Hematopoietic multipotent progenitor cell treated with erythropoietin and hydrocortisone succinate and interleukin-3 and kit ligand, for 6 days (in vitro differentiated cells): ENCODE data around the gene NPHP3.
"Not testable (repeated sequence)": the region's sequence is repeated elsewhere in the genome, so short reads cannot be mapped to it uniquely, and the experiment has no call there.

Experiments
- DNase-seq: peaks from one replicate; pipeline ENCODE4 v3.0.0-alpha.2; 2015

NPHP3 gene, protein sequence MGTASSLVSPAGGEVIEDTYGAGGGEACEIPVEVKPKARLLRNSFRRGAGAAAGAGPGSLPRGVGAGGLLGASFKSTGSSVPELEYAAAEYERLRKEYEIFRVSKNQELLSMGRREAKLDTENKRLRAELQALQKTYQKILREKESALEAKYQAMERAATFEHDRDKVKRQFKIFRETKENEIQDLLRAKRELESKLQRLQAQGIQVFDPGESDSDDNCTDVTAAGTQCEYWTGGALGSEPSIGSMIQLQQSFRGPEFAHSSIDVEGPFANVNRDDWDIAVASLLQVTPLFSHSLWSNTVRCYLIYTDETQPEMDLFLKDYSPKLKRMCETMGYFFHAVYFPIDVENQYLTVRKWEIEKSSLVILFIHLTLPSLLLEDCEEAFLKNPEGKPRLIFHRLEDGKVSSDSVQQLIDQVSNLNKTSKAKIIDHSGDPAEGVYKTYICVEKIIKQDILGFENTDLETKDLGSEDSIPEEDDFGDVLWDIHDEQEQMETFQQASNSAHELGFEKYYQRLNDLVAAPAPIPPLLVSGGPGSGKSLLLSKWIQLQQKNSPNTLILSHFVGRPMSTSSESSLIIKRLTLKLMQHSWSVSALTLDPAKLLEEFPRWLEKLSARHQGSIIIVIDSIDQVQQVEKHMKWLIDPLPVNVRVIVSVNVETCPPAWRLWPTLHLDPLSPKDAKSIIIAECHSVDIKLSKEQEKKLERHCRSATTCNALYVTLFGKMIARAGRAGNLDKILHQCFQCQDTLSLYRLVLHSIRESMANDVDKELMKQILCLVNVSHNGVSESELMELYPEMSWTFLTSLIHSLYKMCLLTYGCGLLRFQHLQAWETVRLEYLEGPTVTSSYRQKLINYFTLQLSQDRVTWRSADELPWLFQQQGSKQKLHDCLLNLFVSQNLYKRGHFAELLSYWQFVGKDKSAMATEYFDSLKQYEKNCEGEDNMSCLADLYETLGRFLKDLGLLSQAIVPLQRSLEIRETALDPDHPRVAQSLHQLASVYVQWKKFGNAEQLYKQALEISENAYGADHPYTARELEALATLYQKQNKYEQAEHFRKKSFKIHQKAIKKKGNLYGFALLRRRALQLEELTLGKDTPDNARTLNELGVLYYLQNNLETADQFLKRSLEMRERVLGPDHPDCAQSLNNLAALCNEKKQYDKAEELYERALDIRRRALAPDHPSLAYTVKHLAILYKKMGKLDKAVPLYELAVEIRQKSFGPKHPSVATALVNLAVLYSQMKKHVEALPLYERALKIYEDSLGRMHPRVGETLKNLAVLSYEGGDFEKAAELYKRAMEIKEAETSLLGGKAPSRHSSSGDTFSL (N-terminal part only)

GRCh38 chr3:132722165-132723023, at the start of gene NPHP3:
NPHP3 (minus strand) TSS chr3:132722409; CDS start chr3:132722355, 54 bp downstream.
- DNase-seq = peak; percentile 97

DNA sequence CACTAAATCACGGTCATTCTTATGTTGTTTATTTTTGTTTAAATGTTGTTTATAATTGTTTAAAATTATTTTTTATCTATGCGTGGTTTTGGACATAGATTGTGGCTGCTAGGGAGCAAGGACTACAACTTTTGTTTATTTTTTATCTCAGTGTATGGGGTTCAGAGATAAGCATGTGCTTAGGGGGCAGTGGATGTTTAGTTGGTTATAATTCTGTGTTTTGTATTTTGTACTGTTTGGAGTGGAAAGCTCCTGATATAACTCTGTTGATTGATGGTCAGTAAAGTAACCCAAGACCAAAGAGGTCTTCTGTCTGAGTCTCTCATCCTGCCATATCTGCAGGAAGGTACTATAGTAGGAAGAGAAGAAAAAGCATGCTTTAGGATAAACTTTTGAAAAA, 36.5 kb upstream of the NPHP3 start:
- DNase-seq = peak; percentile 11

DNA sequence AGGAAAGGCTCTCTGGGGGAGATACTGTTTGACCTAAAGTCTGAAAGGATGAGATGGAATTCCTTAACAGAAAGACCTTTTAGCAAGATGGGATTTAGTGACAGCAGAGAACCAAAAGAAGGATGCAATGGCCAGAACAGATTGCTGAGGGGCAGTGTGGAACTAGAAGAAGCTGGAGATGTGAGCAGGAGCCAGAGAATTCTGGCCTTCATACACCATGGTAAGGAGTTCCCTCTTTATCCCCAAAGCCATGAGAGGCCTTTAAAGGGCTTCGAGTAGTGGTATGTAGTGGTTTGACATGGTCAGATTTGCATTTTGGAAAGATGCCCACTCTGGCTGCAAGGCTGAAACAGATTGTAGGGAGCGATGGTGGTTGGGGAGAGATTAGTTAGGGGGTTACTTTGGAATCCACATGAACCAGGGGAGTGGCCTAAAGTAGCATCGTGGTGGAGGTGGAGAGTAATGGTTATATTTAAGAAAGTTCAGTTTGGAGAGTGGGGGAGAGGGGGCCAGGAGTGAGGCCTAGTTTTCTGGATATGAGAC, 34.0 kb upstream of the NPHP3 start:
- peak; percentile 5 for DNase-seq

- DNase-seq = peak; percentile 19
Measured at GRCh38 chr3:132753946-132754345, 31.7 kb upstream of the NPHP3 start.

DNA sequence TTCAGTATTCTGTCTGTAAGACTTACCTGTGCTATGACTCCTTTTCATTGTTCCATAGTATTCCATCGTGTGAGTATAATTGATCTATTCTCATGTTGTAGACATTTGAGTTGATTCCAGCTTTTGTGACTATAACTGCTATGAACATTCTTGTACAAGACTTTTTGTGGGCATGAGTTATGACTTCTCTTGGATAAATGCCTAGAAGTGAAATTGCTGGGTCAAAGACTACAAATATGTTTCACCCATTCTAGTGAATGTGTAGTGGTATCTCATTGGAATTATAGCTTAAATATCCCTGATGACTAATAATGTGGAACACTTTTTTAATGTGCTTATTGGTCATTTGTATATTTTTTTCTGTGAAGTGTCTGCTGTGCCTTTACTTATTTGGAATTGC, 27.6 kb upstream of the NPHP3 start:
- DNase-seq = no peak

GRCh38 chr3:132746720-132747119, 24.5 kb upstream of the NPHP3 start:
- not testable (repeated sequence) for DNase-seq

GRCh38 chr3:132738314-132738713, 16.1 kb upstream of the NPHP3 start:
- no peak for DNase-seq

GRCh38 chr3:132735589-132735988, 13.4 kb upstream of the NPHP3 start:
- no peak for DNase-seq

- peak; percentile 67 for DNase-seq
Measured at GRCh38 chr3:132730891-132731580, 8.8 kb upstream of the NPHP3 start.

GRCh38 chr3:132726341-132726823, 4.2 kb upstream of the NPHP3 start:
- DNase-seq = peak; percentile 78

DNA sequence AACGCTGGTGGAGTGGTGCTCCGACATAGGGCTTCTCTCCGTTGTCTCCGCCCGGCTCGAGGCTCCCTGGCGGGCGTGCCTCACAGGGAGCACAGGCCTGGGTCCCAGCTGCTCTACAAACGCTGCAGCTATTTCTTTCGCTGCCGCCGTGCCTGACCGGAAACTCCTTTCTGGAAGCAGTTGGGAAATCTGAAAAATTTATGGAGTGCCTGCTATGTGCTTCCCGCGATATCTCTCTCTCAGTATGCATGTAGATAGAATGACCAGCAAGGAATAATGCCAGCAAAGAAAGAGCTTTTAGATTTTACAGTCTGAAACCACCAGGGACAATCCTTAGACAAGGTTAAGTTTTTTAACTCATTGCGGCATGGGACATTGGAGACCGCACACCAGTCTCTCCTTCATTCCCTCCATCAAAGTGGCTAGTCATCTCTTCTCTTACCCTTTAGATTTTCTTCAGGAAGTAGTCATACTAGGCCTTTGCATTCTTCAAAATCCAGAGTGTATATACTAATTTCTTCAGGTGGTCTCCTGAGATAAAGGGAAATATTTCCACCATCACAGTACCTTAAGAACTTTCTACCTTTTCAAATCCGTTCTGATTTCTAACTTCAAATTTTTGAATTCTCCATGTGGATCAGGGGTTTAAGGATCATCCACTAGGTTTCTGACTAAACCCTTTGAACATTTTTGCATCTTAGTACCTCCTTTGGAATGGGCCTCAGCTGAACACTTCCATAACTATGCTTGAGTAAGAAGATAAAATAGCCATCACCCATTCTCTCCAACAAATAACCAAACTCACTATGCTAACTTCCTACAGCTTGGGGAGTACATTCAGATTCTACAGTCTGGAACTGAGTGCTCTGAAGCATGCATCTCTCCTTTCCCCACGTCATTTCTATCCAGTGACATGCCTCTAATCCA, 1.1 kb upstream of the NPHP3 start:
- DNase-seq = no peak

DNA sequence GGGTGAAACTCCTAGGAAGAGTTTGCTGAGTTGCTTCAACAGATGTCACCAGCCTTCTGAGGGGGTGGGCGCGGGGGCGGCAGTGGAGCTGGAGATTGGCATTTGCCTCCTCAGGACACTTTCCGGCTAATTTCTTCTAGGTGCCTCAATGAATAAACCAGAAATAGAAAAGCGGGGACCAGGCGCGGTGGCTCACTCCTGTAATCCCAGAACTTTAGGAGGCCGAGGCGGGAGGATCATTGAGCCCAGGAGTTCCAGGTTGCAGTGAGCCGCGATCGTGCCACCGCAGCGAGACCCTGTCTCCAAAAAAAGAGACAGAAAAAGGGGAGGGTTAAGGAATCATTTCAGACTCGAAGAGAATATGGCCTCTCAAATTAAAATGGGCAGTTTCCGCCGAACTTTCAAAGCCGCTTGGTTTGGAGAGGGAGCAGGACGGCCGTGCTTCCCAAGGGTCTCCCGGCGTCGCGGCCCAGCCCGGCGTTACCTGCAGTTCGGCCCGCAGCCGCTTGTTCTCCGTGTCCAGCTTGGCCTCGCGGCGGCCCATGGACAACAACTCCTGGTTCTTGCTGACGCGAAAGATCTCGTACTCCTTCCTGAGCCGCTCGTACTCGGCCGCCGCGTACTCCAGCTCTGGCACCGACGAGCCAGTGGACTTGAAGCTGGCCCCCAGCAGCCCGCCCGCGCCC, 587 bp downstream of the NPHP3 start:
- peak; percentile 65 for DNase-seq

DNA sequence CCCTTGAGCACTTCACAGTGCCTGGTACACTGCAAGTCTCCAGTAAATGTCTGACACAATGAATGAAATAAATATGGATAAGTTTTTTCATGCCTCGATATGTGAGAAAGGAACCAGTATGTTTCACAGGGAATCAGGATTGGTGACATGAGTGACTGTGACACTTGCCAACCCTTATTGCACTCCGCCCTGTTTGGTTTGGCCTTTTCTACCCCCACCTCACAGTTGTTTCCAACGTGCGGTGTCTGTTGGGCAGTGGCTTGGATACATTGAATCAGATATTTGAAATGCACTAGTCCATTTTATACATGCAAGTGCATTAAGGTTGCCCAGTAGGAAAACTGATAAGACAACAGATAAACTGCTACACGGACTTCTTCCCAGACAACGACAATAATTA, 2.0 kb downstream of the NPHP3 start:
- peak; percentile 67 for DNase-seq

DNA sequence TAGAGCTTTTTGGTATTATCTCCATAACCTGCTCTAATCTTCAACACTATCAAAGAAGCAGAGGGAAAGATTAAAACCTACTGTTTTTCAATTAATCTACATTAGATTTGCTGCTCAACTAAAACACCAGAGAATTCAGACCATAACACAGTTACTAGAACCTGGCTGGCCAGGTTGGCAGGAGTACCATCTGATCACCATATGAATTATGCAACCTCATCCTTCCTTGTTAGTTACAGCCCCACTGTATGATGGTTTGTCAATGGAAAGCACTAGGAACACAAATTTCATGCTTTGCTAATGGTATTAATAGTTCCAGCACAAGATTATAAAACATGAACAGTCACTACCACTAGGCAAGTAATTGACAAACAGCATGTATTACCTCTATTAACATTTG, 5.8 kb downstream of the NPHP3 start:
- DNase-seq = no peak

DNA sequence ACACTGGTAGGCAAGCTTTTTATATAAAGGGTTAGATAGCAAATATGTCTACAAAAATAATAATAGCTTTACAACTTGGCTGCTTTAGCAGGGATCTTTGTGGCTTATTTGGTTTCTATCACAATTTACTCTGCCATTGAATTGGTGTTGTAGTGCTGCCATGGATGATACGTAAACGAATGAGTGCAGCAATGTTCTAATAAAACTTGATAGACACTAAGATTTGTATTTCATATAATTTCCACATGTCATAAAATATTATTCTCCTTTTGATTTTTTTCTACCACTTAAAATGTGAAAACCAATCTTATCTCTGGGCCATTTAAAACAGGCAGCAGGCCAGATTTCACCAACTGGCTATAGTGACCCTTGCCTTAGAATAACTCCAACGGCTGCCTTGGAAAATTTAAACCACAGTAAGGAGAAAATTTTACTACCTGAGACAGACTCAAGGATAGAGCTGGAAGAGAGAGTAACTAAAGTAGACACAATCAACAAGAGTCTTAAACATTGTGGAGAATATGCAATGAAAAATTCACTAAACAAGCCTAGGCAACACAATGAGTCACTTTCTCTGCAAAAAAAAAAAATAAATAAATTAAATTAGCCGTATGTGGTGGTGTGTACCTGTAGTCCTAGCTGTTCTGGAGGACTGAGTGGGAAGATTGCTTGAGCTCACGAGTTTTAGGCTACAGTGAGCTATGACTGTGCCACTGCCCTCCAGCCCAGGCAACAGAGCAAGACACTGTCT, 8.1 kb downstream of the NPHP3 start:
- no peak for DNase-seq

- DNase-seq = no peak
Measured at GRCh38 chr3:132710311-132710710, 11.9 kb downstream of the NPHP3 start.

GRCh38 chr3:132709761-132710160, 12.4 kb downstream of the NPHP3 start:
- no peak for DNase-seq

GRCh38 chr3:132703733-132704132, 18.5 kb downstream of the NPHP3 start:
- no peak for DNase-seq
